AML-193 (cell line): ENCODE measurements around the gene TSC22D4.

Source experiments
- DNase-seq, 2 experiments: peaks; one replicate each; lab custom pipeline; 2025; lab: John Stamatoyannopoulos, UW

TSC22D4 gene

DNA sequence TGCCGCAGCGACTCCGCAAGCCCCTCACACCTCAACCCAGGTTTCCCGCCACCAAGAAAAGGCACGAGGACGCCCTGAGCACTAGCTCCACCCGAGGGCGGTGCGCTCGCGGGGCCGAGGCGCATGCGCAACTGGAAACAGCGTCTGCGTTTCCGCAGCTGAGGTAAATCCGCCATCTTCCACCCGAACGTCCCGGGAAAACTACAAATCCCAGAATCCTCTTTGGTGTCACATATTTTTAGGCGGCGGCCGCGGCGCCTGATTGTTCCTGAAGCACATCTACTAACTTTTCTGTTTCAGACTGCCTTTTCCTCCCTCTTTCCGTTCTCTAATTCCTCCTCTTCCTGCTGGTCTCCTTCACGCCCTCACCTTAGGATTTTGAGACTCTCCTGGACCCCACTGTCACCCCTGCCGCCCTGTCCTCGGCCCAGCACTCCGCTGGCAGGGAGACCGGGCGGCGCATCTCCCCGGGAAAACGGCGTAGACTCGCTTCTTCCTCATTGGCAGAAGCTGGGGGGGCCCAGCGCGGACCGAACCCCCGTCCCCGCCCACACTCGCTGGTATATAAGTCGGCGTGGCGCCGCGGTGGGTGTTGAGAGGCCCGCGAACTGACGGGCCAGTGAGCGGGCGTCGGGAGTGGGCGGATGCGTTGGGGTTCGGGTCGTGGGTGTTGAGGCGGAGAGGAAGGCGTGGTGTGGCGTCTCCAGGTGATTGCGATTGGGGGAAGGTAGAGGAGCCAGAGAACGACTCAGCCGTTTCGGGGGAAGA is 50.6 kb downstream of the TSC22D4 start, which contains the start of gene ZCWPW1:
TSS of gene ZCWPW1 (minus strand) at position 505 of the 768 bp plus-strand sequence. CDS start 8,054 bp downstream, outside the sequence.
- peak; percentile 82 to 85 for DNase-seq

DNA sequence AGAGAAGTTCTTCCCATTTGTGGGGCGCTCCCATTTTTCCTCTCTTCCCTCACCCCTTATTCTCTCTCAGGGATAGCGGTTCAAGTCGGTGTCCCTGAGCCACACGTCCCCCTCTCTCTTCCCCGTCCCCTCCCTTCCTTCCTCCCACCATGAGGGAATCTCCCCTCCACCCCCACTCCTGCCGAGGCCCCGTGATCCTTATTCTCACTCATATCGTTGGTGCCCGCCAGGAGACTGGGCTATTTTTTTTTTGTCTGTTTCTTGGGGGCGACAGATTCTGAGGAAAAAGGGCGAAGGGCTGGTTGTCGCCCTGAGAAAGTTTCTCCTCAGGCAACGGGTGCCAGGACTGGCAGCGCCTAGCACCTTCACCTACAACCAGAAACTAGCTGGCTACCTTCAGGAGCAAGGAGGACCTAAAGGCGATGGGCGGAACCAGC is 51.2 kb downstream of the TSC22D4 start:
- DNase-seq: no peak

DNA sequence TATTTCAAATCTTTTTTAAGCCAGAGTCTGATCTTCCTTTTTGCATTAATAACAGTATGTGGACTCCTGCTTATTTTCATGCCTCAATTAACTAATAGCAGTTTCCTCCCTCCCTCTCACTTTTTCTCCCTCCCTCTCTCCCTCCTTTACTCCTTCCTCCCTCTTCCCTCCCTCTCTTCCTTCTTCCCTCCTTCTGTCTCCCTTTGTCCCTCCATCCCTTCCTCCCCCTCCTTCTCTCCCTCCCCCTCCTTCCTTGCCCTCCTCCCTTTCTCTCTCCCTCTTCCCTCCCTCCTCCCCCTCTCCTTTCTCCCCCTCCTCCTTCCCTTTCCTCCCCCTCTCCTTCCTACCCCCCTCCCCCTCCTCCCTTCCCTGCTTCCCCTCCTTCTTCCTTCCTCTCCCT is 52.5 kb downstream of the TSC22D4 start:
- no peak for DNase-seq

DNA sequence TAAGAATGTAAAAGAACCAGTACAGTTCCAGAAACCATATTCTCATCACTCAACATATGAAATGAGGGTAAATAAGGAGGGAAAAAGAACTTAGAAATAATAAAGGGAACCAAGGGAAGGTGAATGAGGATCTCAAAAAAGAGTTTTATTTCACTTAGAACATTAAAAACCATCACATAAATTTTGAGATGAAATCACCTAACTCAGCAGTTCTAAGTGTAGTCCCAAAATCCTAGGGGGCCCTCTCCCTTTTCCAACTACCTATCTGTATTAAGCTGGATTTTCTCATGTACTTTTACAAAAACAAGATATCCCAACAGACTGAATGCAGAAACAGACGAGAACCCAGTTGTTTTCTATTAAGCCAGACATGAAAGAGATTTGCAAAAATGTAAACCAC is 53.7 kb downstream of the TSC22D4 start:
- no peak for DNase-seq

DNA sequence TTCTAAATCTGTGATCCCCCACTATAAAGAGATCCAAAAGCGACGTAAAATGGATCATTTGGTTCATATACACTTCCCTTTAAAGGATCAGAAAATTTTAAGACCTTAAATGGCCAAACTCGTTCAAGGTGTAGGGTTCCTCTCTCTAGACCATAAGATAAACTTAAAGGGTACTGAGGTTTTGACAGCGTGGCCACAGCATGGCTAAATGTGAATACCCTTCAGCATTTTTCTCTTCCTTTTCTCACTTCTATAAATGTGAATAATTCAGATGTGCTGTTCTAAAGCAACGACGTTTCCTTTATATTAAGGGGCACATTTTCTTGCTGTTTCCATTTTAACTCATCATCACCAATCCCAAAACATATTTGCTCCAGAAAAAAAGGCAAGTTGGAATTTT is 55.7 kb downstream of the TSC22D4 start:
- DNase-seq: no peak

DNA sequence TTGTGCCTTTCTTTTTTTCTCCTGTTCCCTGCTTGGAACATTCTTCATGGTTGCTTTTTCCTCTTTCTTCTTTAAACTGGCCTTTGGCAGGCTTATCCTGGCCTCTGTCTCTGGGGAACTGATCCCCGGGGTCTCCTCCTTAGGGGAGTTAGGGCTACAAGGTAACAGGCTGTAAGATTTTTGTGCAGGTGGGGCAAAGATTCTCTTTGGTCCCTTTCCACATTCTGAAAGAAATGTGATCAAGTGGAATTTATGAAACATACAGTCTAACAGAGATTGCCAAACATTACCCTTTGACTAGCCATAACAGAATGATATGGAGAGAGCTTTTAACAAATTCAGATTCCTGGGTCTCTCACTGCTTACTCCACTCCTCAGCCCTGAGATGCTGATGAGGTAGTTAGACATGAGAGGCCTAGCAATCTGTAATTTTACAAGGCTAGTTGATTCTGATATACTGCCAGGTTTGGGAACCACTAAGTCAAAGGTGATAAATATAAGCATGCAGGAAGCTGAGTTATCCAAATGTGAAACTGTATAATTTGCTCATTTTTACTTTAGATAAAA is 59.3 kb downstream of the TSC22D4 start:
- no peak for DNase-seq

DNA sequence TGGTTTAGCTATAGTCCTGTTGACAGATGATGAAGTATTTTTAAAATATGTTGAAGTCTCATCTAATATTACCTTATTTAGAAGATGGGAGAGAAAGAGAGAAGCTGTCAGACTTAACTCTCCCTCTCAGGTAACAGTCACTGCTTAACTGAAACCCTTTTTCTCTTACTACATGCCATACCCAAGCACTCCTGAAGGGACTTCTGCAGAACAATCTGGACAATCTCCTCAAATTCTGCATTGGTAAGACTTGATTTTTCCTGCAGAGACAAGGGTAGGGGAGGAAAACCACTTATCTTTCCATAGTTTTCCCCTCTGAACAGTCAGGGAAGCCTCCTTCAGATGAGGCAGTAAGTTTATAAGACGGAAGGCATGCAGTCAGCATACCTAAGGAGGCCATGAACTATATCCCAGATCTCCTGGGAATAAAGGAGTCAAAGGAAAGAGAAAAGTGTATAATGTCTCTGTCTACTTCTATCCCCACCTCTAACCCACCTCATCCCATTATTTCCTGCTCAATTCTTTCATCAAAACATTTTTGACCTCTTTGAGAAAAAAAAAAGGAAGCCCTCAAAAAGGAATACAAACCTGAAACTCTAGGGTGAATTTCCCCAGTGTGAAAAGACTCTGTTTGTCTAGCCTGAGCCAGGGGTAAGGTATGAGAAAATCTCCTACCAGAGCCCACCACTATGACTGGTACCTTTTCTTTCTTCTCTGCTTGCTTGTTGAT is 59.9 kb downstream of the TSC22D4 start:
- peak in 1 of 2 experiments; percentile 14 for DNase-seq
